Esophagus muscularis mucosa (tissue), 4 donors: Measurements from ENCODE around the gene ZBTB34.

ENCODE experiments used
- EP300 ChIP-seq: sonication (generic); formaldehyde crosslinking; IDR thresholded peaks from one replicate; pipeline ENCODE4 v1.6.1; 2017; ENCODE audit warnings: antibody characterized with exemption
- POLR2AphosphoS5 ChIP-seq, 2 donors: sonication (generic); formaldehyde crosslinking; IDR thresholded peaks; one replicate each; pipeline ENCODE4 v1.6.1; 2017; ENCODE audit warnings: antibody characterized with exemption in 2 of 2
- TF ChIP-seq, protein P1 (sequence below), 3 experiments: fragments of 200-600 bp in 2 of 3; fragments of 450-650 bp in 1 of 3; sonication (generic) in 2 of 3; IDR thresholded peaks; one replicate each; pipeline ENCODE4 v1.5.1; 2017 to 2019; ENCODE audit warnings: antibody characterized with exemption in 3 of 3, mild to moderate bottlenecking in 2 of 3, moderate library complexity in 1 of 3

DNA sequence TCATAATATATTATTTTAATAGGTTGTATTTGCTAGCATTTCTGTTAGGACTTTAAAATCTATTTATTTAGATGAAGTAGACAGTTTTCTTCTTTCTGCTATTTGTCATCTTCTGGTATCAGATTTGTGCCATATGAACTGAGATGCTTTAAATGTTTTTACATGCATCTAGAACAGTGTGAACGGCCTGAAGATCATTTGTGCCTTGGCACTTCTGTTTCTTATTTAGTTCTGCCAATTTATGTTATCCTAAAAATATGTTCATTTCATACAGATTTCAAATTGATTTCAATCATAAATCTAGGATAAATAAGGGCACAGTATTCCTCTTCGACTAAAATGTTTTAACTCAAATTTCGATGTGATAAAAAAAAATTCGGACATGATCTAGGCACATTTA lies 16.1 kb downstream of the ZBTB34 start:
- TF ChIP-seq, protein P1, sequence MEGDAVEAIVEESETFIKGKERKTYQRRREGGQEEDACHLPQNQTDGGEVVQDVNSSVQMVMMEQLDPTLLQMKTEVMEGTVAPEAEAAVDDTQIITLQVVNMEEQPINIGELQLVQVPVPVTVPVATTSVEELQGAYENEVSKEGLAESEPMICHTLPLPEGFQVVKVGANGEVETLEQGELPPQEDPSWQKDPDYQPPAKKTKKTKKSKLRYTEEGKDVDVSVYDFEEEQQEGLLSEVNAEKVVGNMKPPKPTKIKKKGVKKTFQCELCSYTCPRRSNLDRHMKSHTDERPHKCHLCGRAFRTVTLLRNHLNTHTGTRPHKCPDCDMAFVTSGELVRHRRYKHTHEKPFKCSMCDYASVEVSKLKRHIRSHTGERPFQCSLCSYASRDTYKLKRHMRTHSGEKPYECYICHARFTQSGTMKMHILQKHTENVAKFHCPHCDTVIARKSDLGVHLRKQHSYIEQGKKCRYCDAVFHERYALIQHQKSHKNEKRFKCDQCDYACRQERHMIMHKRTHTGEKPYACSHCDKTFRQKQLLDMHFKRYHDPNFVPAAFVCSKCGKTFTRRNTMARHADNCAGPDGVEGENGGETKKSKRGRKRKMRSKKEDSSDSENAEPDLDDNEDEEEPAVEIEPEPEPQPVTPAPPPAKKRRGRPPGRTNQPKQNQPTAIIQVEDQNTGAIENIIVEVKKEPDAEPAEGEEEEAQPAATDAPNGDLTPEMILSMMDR (IDR thresholded peaks at IDR 0.05): no peak
- TF ChIP-seq EP300 (no peak), POLR2AphosphoS5 (IDR thresholded peaks at IDR 0.05) (no peak)
